GM12864 (cell line): ENCODE data around the gene ATG9B.

Source experiments
- DNase-seq: peaks from one replicate; pipeline ENCODE4 v3.0.0-alpha.2; 2011; ENCODE audit warnings: low read depth
- H3K4me3 ChIP-seq: 2 replicates; pipeline ENCODE4 v1.5.1; 2011; ENCODE audit warnings: mild to moderate bottlenecking, low read depth, low read length, control low read depth
- TF ChIP-seq, protein P1 (sequence below): IDR thresholded peaks from 2 replicates; pipeline ENCODE4 v1.5.1; 2011; ENCODE audit warnings: low read depth, mild to moderate bottlenecking, moderate library complexity, low read length, control low read depth, inconsistent platforms; ENCODE audit errors: missing control alignments

The ATG9B gene

DNA sequence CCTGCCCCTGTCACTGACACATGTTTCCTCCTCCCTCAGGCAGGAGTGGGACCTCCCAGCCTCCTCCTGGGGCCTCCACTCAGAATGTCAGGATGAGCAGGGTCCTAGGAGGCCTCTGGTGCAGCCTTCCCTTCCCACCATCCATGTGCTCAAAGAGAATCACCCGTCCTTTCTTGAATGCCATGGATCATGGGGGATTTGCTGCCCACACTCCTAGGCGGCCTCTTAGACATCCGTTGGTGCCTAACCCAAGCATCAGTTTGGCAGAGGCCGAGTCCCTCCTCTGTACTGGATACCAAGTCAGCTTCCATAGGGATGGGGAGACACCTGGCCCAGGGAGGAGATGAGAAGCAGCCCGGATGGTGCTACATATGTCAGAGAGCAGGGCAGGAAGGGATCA is 26.5 kb downstream of the ATG9B start:
- TF ChIP-seq, protein P1, sequence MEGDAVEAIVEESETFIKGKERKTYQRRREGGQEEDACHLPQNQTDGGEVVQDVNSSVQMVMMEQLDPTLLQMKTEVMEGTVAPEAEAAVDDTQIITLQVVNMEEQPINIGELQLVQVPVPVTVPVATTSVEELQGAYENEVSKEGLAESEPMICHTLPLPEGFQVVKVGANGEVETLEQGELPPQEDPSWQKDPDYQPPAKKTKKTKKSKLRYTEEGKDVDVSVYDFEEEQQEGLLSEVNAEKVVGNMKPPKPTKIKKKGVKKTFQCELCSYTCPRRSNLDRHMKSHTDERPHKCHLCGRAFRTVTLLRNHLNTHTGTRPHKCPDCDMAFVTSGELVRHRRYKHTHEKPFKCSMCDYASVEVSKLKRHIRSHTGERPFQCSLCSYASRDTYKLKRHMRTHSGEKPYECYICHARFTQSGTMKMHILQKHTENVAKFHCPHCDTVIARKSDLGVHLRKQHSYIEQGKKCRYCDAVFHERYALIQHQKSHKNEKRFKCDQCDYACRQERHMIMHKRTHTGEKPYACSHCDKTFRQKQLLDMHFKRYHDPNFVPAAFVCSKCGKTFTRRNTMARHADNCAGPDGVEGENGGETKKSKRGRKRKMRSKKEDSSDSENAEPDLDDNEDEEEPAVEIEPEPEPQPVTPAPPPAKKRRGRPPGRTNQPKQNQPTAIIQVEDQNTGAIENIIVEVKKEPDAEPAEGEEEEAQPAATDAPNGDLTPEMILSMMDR: no peak
- H3K4me3 ChIP-seq: no peak overlapping the region
- DNase-seq: no peak

DNA sequence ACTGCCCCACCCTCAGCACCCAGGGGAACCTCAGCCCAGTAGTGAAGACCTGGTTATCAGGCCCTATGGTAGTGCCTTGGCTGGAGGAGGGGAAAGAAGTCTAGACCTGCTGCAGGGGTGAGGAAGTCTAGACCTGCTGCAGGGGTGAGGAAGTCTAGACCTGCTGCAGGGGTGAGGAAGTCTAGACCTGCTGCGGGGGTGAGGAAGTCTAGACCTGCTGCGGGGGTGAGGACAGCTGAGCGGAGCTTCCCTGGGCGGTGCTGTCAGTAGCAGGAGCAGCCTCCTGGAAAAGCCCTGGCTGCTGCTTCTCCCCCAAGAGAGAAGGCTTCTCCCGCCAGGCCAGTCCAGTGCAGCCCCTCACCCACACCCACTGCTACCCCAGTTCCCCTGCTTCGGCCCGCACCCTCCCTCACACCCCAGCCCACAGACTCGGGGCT is 27.2 kb downstream of the ATG9B start:
- DNase-seq: no peak
- TF ChIP-seq, protein P1: no peak
- H3K4me3 ChIP-seq: no peak overlapping the region

DNA sequence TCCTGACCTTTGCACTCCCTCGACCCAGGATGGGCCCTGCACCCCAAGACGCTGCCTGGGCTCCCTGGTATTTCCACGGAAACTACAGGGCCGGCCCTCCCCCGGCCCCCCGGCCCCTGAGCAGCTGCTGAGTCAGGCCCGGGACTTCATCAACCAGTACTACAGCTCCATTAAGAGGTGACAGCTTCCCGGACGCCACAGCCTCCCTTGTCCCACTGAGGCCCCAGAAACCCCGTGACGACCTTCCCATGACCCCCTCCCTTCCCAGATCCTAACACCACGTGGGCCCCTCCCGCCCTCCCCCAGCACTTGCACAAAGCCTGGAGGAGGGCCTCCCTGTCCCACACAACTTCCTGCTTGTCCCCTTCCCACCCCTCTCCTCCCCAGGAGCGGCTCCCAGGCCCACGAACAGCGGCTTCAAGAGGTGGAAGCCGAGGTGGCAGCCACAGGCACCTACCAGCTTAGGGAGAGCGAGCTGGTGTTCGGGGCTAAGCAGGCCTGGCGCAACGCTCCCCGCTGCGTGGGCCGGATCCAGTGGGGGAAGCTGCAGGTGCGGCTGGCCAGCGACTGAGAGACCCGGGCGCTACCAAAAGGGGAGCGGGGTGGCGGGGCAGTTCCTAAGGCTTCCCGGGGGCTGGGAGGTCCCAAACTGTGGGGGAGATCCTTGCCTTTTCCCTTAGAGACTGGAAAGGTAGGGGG is 27.8 kb downstream of the ATG9B start:
- H3K4me3 ChIP-seq: no peak overlapping the region
- DNase-seq: no peak
- TF ChIP-seq, protein P1: no peak

DNA sequence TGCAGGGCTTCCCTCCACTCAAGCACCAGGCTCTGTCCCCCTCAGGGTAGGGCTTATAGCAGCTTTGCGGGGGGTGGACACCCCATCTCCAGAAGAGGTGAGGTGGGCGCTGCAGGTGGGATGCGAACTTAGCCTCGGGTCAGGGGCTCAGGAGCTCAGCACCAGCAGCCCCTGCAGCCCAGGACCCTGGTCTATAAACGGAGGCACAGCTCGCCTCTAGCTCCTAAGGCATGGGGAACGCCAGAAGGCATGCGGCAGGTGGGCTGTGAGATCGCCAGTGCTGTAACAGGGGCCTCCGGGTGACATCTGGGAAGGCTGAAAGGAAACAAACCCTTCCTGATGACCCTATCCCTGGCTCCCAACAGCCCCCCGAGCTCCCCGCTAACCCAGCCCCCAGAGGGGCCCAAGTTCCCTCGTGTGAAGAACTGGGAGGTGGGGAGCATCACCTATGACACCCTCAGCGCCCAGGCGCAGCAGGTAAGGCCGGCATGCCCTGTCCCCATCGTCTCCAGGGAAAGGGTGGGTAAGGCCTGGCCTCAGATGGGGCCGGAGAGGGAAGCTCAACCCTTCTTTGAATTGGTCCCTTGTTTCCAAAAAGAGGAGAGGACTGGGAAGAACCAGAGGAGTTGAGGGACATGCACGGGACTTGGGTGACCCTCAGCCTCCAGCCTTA is 29.3 kb downstream of the ATG9B start:
- DNase-seq: no peak
- TF ChIP-seq, protein P1: no peak
- no peak overlapping the region for H3K4me3 ChIP-seq

DNA sequence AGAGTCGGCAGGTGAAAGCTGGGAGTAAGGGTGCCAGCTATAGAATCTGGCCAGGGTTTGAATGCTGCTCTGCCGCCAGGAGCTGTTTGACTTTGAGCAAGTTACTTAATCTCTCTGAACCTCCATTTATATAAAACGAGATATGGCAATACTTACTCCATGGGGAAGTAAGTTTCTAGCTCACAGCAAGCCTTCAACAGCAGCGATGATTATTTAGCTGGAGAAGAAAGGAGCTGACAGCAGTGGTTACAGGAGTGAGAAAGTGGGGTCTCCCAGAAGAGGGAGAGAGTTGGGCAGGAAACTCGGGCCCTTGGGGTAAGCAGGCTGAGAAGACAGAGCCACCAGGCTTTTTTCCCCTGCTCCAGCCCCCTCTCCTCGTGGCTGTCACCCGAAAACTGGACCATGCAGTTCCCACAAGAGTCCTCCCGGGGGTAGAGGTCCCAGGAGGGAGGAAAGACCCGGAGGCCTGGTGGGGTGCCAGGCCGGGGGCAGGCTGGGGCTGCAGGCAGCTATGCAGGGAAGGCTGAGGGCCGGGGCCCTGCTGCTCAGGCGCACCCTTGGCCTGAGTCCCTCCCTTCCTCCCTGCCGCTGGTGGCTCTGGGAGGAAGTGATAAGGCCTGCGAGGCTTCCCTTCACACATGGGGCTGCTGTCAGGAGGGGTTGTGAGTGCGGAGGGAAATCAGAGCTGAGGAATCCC is 30.0 kb downstream of the ATG9B start:
- TF ChIP-seq, protein P1: no peak
- no peak overlapping the region for H3K4me3 ChIP-seq

DNA sequence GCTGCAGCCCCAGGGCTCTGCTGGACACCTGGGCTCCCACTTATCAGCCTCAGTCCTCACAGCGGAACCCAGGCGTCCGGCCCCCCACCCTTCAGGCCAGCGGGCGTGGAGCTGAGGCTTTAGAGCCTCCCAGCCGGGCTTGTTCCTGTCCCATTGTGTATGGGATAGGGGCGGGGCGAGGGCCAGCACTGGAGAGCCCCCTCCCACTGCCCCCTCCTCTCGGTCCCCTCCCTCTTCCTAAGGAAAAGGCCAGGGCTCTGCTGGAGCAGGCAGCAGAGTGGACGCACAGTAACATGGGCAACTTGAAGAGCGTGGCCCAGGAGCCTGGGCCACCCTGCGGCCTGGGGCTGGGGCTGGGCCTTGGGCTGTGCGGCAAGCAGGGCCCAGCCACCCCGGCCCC is 30.8 kb downstream of the ATG9B start:
- DNase-seq: no peak
- TF ChIP-seq, protein P1: no peak
- H3K4me3 ChIP-seq: no peak overlapping the region

More for the DNA sequence above, 30.0 kb downstream of the ATG9B start:
- no peak for DNase-seq
